WTC11 (cell line): ENCODE data around the gene TIGAR.

Source experiments
- CBFB ChIP-seq: sonication (generic); formaldehyde crosslinking; IDR thresholded peaks from 2 replicates; pipeline ENCODE4 v1.8.1; 2022; ENCODE audit warnings: mild to moderate bottlenecking, low read depth, missing genetic modification reagents
- CREB1 ChIP-seq: sonication (generic); formaldehyde crosslinking; IDR thresholded peaks from 2 replicates; pipeline ENCODE4 v1.8.0; 2023; ENCODE audit warnings: mild to moderate bottlenecking, missing genetic modification reagents
- NR3C1 ChIP-seq: sonication (generic); formaldehyde crosslinking; conservative IDR thresholded peaks from 2 replicates; pipeline ENCODE4 v1.8.1; 2023; ENCODE audit warnings: low read depth, mild to moderate bottlenecking, missing genetic modification reagents
- SMAD3 ChIP-seq: sonication (generic); formaldehyde crosslinking; IDR thresholded peaks from 2 replicates; pipeline ENCODE4 v1.8.0; 2022; ENCODE audit warnings: missing genetic modification reagents, mild to moderate bottlenecking, borderline replicate concordance
- SP1 ChIP-seq: sonication (generic); formaldehyde crosslinking; conservative IDR thresholded peaks from 2 replicates; pipeline ENCODE4 v1.8.1; 2022; ENCODE audit warnings: missing genetic modification reagents
- TP53 ChIP-seq: sonication (generic); formaldehyde crosslinking; IDR thresholded peaks from 2 replicates; pipeline ENCODE4 v1.8.1; 2023; ENCODE audit warnings: mild to moderate bottlenecking, missing genetic modification reagents
- TF ChIP-seq, protein P1 (sequence below): fragments of 200-600 bp; IDR thresholded peaks from 2 replicates; pipeline ENCODE4 v1.8.0; 2022; ENCODE audit warnings: antibody characterized with exemption
- TF ChIP-seq, protein P2 (sequence below): sonication (generic); formaldehyde crosslinking; IDR thresholded peaks from 2 replicates; pipeline ENCODE4 v1.8.0; 2023; ENCODE audit warnings: mild to moderate bottlenecking, missing genetic modification reagents
- TF ChIP-seq, protein P3 (sequence below): sonication (generic); formaldehyde crosslinking; IDR thresholded peaks from 2 replicates; pipeline ENCODE4 v1.8.1; 2022; ENCODE audit warnings: mild to moderate bottlenecking, missing genetic modification reagents, moderate library complexity, borderline replicate concordance
- TF ChIP-seq, protein P4 (sequence below): sonication (generic); formaldehyde crosslinking; IDR thresholded peaks from 2 replicates; pipeline ENCODE4 v1.8.1; 2023; ENCODE audit warnings: mild to moderate bottlenecking, missing genetic modification reagents
- TF ChIP-seq, protein P5 (sequence below): sonication (generic); formaldehyde crosslinking; IDR thresholded peaks from 2 replicates; pipeline ENCODE4 v1.8.0; 2022; ENCODE audit warnings: missing genetic modification reagents
- TF ChIP-seq, protein P6 (sequence below): sonication (generic); formaldehyde crosslinking; IDR thresholded peaks from 2 replicates; pipeline ENCODE4 v1.8.1; 2023; ENCODE audit warnings: mild to moderate bottlenecking, moderate library complexity, missing genetic modification reagents
- TF ChIP-seq, protein P7 (sequence below): sonication (generic); formaldehyde crosslinking; IDR thresholded peaks from 2 replicates; pipeline ENCODE4 v1.8.1; 2023; ENCODE audit warnings: mild to moderate bottlenecking, missing genetic modification reagents, moderate library complexity

DNA sequence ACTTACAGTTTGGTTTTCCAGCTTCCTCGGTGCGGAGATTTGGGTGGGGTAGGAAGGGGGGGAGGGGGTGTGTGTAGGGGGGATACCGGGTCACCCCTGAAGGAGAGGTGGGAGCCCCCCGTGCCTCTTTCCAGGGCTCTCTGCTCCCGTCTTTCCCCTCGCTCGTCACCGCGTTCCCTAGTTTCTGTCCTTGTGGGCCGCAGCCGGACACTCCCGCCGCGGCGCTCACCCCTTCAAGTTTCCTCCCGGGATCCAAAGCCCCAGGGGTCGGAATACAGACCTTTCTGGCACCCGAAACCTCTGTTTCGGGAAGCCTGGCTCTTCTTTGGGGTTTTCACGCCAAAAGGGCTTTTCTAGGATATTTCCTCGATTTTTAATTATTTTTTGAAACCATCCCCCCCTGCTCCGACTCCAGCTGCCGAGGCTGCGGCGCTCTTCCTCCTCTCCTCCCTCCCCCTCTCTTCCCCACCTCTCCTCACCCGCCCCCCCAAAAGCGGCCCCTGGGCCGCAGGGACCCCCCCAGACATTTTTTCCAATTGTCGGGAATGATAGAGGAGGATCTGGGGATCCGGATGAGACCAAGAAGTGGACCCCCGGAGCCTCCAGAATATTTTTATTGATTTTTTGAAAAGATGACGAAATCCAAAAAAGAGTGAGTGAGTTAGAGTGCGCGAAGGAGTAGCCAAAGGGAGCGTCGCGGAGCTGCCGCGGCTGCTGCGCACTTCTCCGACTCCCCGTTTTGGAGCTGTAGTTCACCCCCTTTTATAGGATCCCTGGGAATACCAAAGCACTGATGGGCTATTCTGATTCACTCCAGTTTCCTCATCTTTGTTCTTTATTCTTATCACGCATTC is 45.8 kb upstream of the TIGAR start:
- TF ChIP-seq CREB1 (no peak), SMAD3 (CRISPR knock-in tag) (no peak), SP1 (CRISPR knock-in tag) (no peak), CBFB (CRISPR knock-in tag) (no peak), TP53 (CRISPR knock-in tag) (no peak), NR3C1 (no peak)
- TF ChIP-seq, protein P1, sequence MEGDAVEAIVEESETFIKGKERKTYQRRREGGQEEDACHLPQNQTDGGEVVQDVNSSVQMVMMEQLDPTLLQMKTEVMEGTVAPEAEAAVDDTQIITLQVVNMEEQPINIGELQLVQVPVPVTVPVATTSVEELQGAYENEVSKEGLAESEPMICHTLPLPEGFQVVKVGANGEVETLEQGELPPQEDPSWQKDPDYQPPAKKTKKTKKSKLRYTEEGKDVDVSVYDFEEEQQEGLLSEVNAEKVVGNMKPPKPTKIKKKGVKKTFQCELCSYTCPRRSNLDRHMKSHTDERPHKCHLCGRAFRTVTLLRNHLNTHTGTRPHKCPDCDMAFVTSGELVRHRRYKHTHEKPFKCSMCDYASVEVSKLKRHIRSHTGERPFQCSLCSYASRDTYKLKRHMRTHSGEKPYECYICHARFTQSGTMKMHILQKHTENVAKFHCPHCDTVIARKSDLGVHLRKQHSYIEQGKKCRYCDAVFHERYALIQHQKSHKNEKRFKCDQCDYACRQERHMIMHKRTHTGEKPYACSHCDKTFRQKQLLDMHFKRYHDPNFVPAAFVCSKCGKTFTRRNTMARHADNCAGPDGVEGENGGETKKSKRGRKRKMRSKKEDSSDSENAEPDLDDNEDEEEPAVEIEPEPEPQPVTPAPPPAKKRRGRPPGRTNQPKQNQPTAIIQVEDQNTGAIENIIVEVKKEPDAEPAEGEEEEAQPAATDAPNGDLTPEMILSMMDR = no peak
- TF ChIP-seq, protein P2, sequence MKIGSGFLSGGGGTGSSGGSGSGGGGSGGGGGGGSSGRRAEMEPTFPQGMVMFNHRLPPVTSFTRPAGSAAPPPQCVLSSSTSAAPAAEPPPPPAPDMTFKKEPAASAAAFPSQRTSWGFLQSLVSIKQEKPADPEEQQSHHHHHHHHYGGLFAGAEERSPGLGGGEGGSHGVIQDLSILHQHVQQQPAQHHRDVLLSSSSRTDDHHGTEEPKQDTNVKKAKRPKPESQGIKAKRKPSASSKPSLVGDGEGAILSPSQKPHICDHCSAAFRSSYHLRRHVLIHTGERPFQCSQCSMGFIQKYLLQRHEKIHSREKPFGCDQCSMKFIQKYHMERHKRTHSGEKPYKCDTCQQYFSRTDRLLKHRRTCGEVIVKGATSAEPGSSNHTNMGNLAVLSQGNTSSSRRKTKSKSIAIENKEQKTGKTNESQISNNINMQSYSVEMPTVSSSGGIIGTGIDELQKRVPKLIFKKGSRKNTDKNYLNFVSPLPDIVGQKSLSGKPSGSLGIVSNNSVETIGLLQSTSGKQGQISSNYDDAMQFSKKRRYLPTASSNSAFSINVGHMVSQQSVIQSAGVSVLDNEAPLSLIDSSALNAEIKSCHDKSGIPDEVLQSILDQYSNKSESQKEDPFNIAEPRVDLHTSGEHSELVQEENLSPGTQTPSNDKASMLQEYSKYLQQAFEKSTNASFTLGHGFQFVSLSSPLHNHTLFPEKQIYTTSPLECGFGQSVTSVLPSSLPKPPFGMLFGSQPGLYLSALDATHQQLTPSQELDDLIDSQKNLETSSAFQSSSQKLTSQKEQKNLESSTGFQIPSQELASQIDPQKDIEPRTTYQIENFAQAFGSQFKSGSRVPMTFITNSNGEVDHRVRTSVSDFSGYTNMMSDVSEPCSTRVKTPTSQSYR (CRISPR knock-in tag) = no peak
- TF ChIP-seq, protein P3, sequence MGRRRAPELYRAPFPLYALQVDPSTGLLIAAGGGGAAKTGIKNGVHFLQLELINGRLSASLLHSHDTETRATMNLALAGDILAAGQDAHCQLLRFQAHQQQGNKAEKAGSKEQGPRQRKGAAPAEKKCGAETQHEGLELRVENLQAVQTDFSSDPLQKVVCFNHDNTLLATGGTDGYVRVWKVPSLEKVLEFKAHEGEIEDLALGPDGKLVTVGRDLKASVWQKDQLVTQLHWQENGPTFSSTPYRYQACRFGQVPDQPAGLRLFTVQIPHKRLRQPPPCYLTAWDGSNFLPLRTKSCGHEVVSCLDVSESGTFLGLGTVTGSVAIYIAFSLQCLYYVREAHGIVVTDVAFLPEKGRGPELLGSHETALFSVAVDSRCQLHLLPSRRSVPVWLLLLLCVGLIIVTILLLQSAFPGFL (CRISPR knock-in tag) = no peak
- TF ChIP-seq, protein P4, sequence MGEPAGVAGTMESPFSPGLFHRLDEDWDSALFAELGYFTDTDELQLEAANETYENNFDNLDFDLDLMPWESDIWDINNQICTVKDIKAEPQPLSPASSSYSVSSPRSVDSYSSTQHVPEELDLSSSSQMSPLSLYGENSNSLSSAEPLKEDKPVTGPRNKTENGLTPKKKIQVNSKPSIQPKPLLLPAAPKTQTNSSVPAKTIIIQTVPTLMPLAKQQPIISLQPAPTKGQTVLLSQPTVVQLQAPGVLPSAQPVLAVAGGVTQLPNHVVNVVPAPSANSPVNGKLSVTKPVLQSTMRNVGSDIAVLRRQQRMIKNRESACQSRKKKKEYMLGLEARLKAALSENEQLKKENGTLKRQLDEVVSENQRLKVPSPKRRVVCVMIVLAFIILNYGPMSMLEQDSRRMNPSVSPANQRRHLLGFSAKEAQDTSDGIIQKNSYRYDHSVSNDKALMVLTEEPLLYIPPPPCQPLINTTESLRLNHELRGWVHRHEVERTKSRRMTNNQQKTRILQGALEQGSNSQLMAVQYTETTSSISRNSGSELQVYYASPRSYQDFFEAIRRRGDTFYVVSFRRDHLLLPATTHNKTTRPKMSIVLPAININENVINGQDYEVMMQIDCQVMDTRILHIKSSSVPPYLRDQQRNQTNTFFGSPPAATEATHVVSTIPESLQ (CRISPR knock-in tag) = no peak
- TF ChIP-seq, protein P5, sequence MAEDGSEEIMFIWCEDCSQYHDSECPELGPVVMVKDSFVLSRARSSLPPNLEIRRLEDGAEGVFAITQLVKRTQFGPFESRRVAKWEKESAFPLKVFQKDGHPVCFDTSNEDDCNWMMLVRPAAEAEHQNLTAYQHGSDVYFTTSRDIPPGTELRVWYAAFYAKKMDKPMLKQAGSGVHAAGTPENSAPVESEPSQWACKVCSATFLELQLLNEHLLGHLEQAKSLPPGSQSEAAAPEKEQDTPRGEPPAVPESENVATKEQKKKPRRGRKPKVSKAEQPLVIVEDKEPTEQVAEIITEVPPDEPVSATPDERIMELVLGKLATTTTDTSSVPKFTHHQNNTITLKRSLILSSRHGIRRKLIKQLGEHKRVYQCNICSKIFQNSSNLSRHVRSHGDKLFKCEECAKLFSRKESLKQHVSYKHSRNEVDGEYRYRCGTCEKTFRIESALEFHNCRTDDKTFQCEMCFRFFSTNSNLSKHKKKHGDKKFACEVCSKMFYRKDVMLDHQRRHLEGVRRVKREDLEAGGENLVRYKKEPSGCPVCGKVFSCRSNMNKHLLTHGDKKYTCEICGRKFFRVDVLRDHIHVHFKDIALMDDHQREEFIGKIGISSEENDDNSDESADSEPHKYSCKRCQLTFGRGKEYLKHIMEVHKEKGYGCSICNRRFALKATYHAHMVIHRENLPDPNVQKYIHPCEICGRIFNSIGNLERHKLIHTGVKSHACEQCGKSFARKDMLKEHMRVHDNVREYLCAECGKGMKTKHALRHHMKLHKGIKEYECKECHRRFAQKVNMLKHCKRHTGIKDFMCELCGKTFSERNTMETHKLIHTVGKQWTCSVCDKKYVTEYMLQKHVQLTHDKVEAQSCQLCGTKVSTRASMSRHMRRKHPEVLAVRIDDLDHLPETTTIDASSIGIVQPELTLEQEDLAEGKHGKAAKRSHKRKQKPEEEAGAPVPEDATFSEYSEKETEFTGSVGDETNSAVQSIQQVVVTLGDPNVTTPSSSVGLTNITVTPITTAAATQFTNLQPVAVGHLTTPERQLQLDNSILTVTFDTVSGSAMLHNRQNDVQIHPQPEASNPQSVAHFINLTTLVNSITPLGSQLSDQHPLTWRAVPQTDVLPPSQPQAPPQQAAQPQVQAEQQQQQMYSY (CRISPR knock-in tag) = no peak
- TF ChIP-seq, protein P6, sequence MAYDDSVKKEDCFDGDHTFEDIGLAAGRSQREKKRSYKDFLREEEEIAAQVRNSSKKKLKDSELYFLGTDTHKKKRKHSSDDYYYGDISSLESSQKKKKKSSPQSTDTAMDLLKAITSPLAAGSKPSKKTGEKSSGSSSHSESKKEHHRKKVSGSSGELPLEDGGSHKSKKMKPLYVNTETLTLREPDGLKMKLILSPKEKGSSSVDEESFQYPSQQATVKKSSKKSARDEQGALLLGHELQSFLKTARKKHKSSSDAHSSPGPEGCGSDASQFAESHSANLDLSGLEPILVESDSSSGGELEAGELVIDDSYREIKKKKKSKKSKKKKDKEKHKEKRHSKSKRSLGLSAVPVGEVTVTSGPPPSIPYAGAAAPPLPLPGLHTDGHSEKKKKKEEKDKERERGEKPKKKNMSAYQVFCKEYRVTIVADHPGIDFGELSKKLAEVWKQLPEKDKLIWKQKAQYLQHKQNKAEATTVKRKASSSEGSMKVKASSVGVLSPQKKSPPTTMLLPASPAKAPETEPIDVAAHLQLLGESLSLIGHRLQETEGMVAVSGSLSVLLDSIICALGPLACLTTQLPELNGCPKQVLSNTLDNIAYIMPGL (CRISPR knock-in tag) = no peak
- TF ChIP-seq, protein P7, sequence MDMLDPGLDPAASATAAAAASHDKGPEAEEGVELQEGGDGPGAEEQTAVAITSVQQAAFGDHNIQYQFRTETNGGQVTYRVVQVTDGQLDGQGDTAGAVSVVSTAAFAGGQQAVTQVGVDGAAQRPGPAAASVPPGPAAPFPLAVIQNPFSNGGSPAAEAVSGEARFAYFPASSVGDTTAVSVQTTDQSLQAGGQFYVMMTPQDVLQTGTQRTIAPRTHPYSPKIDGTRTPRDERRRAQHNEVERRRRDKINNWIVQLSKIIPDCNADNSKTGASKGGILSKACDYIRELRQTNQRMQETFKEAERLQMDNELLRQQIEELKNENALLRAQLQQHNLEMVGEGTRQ (CRISPR knock-in tag) = no peak
